Duodenal mucosa (tissue), 2 donors: ENCODE results near the gene PRSS8.

ENCODE experiments used
- H3K27ac ChIP-seq: one replicate; pipeline ENCODE4 v1.7.0; 2013; ENCODE audit warnings: low read depth, low read length
- H3K27me3 ChIP-seq, 2 donors: one replicate each; pipeline ENCODE4 v1.7.0; 2013; ENCODE audit warnings: low read length in 2 of 2, control low read depth in 1 of 2; ENCODE audit not compliant: insufficient read depth in 2 of 2, control insufficient read depth in 1 of 2
- H3K36me3 ChIP-seq, 2 donors: one replicate each; pipeline ENCODE4 v1.7.0; 2013; ENCODE audit warnings: low read length in 2 of 2, control low read depth in 1 of 2; ENCODE audit not compliant: insufficient read depth in 2 of 2, control insufficient read depth in 1 of 2
- H3K4me1 ChIP-seq, 2 donors: one replicate each; pipeline ENCODE4 v1.7.0; 2013; ENCODE audit warnings: low read length in 2 of 2, control low read depth in 1 of 2; ENCODE audit not compliant: insufficient read depth in 2 of 2, control insufficient read depth in 1 of 2
- H3K4me3 ChIP-seq, 2 donors: one replicate each; pipeline ENCODE4 v1.7.0; 2013; ENCODE audit warnings: low read length in 2 of 2, low read depth in 1 of 2
- H3K9ac ChIP-seq, 2 donors: one replicate each; pipeline ENCODE4 v1.7.0; 2013; ENCODE audit warnings: low read length in 2 of 2, low read depth in 1 of 2
- H3K9me3 ChIP-seq, 2 donors: one replicate each; pipeline ENCODE4 v1.7.0; 2013; ENCODE audit warnings: low read length in 2 of 2, control low read depth in 1 of 2; ENCODE audit not compliant: control insufficient read depth in 1 of 2

PRSS8 gene

GRCh38 chr16:31128711-31129567, 6.6 kb downstream of the PRSS8 start:
- Histone ChIP-seq H3K4me3 (peak overlapping the region in 1 of 2 donors; percentile 10), H3K9ac (peak overlapping the region; percentile 44 to 100), H3K27ac (peak overlapping the region; percentile 92), H3K9me3 (no peaks in the 10 kb centered on the region), H3K27me3 (no peaks in the 10 kb centered on the region), H3K4me1 (peaks cover 63 to 65% of the 10 kb centered on the region in 2 donors), H3K36me3 (peaks cover 20 to 53% of the 10 kb centered on the region in 2 donors)

GRCh38 chr16:31127182-31127581, 8.3 kb downstream of the PRSS8 start:
- Histone ChIP-seq H3K36me3 (peaks cover 11 to 48% of the 10 kb centered on the region in 2 donors), H3K27me3 (no peaks in the 10 kb centered on the region), H3K4me1 (peaks cover 47 to 48% of the 10 kb centered on the region in 2 donors), H3K9me3 (no peaks in the 10 kb centered on the region), H3K9ac (peak overlapping the region in 1 of 2 donors; percentile 100), H3K4me3 (no peak overlapping the region), H3K27ac (no peak overlapping the region)

GRCh38 chr16:31125844-31126243, 9.7 kb downstream of the PRSS8 start:
- no peaks in the 10 kb centered on the region for H3K27me3 ChIP-seq
- H3K36me3 ChIP-seq, result peaks cover 10 to 55% of the 10 kb centered on the region in 2 donors
- no peak overlapping the region for H3K4me3 ChIP-seq
- peaks cover 35 to 38% of the 10 kb centered on the region in 2 donors for H3K4me1 ChIP-seq
- H3K27ac ChIP-seq, result no peak overlapping the region
- no peak overlapping the region for H3K9ac ChIP-seq
- no peaks in the 10 kb centered on the region for H3K9me3 ChIP-seq

- Histone ChIP-seq H3K4me3 (no peak overlapping the region), H3K36me3 (peaks cover 10 to 38% of the 10 kb centered on the region in 2 donors), H3K4me1 (peaks cover 10 to 11% of the 10 kb centered on the region in 2 donors), H3K9ac (no peak overlapping the region), H3K27ac (no peak overlapping the region), H3K27me3 (no peaks in the 10 kb centered on the region), H3K9me3 (no peaks in the 10 kb centered on the region)
Observed at GRCh38 chr16:31120129-31120528, 15.4 kb downstream of the PRSS8 start.

GRCh38 chr16:31118223-31119155, 17.0 kb downstream of the PRSS8 start:
- H3K27ac ChIP-seq, result peak overlapping the region; percentile 87
- no peaks in the 10 kb centered on the region for H3K9me3 ChIP-seq
- no peaks in the 10 kb centered on the region for H3K27me3 ChIP-seq
- H3K4me3 ChIP-seq, result peak overlapping the region; percentile 77 to 91
- peaks cover 10 to 28% of the 10 kb centered on the region in 2 donors for H3K36me3 ChIP-seq
- peaks cover 17 to 21% of the 10 kb centered on the region in 2 donors for H3K4me1 ChIP-seq
- peak overlapping the region; percentile 80 to 95 for H3K9ac ChIP-seq

- peak within 1 kb of the TSS; percentile 80 to 95 for H3K9ac ChIP-seq
- H3K4me3 ChIP-seq, result peak within 1 kb of the TSS; percentile 77 to 91
- H3K27ac ChIP-seq, result peak within 1 kb of the TSS; percentile 97
- H3K9me3 ChIP-seq, result no peaks in the 10 kb centered on the region
- H3K4me1 ChIP-seq, result peaks cover 25 to 30% of the 10 kb centered on the region in 2 donors
- H3K27me3 ChIP-seq, result no peaks in the 10 kb centered on the region
- peaks cover 16 to 34% of the 10 kb centered on the region in 2 donors for H3K36me3 ChIP-seq
Observed at GRCh38 chr16:31117384-31118222, 17.9 kb downstream of the PRSS8 start, which contains the start of gene KAT8. KAT8 (plus strand) TSS chr16:31117664; CDS start chr16:31117682, 18 bp downstream.

GRCh38 chr16:31114468-31114867, 21.1 kb downstream of the PRSS8 start:
- Histone ChIP-seq H3K4me3 (no peak overlapping the region), H3K27me3 (no peaks in the 10 kb centered on the region), H3K27ac (no peak overlapping the region), H3K4me1 (peaks cover 27 to 31% of the 10 kb centered on the region in 2 donors), H3K9me3 (no peaks in the 10 kb centered on the region), H3K9ac (no peak overlapping the region), H3K36me3 (peaks cover 32 to 36% of the 10 kb centered on the region in 2 donors)

GRCh38 chr16:31113121-31114120, 22.1 kb downstream of the PRSS8 start:
- no peak overlapping the region for H3K27ac ChIP-seq
- no peak overlapping the region for H3K4me3 ChIP-seq
- H3K9me3 ChIP-seq, result no peaks in the 10 kb centered on the region
- H3K4me1 ChIP-seq, result peaks cover 29 to 31% of the 10 kb centered on the region in 2 donors
- no peak overlapping the region for H3K9ac ChIP-seq
- H3K36me3 ChIP-seq, result peaks cover 33 to 36% of the 10 kb centered on the region in 2 donors
- no peaks in the 10 kb centered on the region for H3K27me3 ChIP-seq
